ENCODE measurements around the gene OR1L4.

- TF ChIP-seq CTCF (IDR thresholded peaks at IDR 0.05) (no peak), EZH2phosphoT487 (IDR thresholded peaks at IDR 0.05) (no peak)
These were observed 28.1 kb upstream of the OR1L4 start for GRCh38 chr9:122695696-122696095.

Data from neural progenitor cell (in vitro differentiated cells).